NCI-H524 (cell line): ENCODE data around the gene EBF4.
"Not testable (repeated sequence)": the region's sequence is repeated elsewhere in the genome, so short reads cannot be mapped to it uniquely, and the experiment has no call there.

Experiments
- DNase-seq, 2 experiments: peaks; one replicate each; lab custom pipeline; 2025; lab: John Stamatoyannopoulos, UW

The EBF4 gene

DNA sequence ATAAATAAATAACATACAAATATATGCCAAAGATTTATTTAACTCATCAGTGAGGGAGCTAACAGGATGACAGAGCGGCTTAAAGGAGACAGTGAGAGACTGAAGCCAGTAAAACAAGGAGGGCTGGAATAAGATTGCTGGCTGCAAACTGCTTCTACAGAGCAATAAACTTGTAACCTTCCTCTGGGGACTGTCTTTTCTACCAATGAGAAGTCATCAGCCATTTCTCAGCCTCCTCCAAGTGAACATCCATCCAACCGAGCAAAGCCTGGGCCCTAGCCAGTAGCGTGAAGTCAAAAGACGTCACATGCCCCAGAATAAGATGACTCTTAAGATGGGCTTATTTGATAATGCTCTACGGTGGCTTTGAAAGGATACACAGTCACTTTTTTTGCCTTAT, 65.4 kb downstream of the EBF4 start:
- DNase-seq, result no peak

GRCh38 chr20:2759143-2759542, 66.6 kb downstream of the EBF4 start:
- no peak for DNase-seq

- DNase-seq, result no peak
These were observed 67.2 kb downstream of the EBF4 start for GRCh38 chr20:2759603-2760296.

DNA sequence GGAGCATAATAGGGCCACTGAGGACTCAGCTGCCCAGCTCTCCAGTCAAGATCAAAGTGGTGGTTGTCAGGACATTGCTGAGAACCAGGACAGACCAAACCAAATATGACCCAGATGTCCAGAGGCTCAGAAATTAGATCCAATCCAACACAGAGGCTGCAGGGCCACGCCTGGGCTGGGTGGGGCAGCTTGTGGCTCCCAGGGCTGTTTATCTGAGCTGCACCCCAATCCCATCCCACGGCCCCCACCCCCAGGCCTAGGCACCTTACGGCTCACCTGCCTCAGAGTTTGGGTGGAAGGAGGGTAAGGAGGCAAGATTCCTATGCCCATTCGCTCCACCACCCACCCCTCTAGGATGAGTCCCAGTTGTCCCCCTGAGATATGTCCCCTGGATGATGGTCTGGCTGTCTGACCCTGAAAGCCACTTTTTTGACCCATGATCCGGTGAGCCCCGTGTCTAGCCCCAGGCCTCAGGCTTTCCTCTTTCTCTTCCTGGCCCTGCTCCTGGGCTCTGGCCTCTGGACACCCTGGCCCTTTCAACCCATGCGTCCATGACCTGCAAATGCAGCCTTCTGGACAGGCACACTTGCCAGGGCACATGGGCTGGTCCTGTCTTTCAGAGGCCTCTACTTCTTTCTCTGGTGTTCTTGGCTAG, 67.8 kb downstream of the EBF4 start:
- DNase-seq, result no peak

GRCh38 chr20:2760952-2761305, 68.3 kb downstream of the EBF4 start:
- no peak for DNase-seq

- DNase-seq, result no peak
These were observed 69.3 kb downstream of the EBF4 start for GRCh38 chr20:2761885-2762284.

DNA sequence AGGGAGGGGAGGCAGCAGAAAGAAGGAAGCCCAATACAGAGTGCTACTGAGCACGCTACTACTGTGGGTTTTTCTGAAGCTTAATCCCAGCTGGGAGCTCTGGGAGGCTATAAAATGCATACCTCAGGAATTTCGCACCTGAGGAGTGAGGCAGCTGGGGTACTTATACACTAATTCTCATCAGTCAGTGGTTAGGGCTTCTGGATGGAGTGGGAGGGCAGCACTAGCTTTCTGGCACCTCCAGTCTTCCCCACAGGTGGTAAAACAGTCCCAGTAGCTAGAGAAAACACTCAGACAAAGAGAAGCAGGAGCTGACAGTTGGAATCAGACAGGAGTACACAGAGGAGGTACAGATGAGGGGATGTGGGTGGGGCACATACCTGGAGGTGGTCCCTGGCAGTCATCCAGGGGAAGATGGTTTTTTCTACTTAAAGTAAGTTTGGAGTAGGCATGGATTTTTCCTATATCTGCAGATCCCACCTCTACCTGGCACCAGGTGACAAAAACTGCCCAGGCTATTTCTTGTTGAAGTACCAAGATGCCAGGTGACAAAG, 70.1 kb downstream of the EBF4 start:
- no peak for DNase-seq

DNA sequence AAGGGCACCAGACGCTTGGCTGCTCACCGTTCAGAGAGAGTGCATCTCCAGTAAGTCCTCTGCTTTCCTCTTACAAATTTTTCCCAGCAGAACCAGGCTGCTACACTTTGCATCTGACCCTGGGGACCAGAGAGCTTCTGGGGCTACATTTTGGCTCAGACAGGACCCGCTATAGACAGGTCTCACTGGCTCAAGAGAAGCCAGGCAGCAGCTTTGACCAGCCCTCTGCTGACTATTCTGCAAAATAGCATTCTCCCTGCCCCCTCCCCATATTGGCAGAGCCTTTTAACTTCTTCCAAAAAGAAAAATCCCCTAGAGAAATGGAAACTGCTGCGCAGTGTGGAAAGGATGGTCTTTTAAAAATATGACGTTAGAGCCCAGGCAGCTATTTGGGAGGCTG, 70.6 kb downstream of the EBF4 start:
- no peak for DNase-seq

DNA sequence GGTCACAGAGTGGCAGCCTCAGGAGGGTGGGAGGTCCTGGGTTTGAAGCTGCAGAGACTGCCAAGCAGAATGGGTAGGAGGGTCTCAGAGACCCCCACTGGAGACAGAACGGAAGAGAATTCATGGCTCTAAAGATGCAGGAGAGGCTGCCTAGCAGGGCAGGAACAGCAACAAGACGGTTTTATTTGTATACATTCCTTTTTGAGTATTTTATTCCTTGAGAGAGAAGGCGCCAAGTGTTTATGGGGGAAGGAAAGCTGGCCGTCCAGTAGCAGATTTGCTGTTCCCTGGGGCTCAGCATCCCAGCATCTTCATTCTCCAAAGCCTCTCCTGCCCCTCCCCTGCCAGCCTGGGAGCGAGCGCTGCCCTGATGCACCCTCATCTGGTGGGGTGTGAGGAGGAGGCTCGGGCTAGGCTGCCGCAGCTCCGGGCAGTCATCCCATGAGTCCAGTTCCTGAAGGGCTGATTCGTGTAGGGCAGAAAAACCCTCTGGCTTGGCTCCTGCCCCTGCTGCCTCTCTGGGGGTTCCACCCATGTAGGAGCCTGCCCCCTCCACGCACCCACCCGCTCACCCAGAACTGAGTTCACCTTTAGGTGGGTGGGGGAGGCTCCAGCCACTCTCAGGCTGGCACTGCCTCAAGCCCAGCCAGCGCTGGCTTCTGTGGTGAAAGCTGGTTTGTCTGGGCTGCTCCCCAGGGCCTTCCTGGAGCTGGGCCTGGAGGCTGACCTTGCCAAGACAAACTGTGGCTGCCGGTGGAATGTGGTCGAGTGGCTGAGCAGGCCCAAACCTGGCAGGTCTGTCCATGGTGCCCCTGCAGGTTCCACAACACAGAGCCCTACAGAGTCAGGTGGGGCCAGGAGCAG, 75.4 kb downstream of the EBF4 start:
- DNase-seq, result no peak

GRCh38 chr20:2768632-2769015, 76.0 kb downstream of the EBF4 start:
- no peak for DNase-seq

GRCh38 chr20:2770091-2770490, 77.5 kb downstream of the EBF4 start:
- not testable (repeated sequence) for DNase-seq

GRCh38 chr20:2771631-2772080, 79.1 kb downstream of the EBF4 start:
- no peak for DNase-seq

- no peak for DNase-seq
These were observed 81.2 kb downstream of the EBF4 start for GRCh38 chr20:2773812-2774211.

DNA sequence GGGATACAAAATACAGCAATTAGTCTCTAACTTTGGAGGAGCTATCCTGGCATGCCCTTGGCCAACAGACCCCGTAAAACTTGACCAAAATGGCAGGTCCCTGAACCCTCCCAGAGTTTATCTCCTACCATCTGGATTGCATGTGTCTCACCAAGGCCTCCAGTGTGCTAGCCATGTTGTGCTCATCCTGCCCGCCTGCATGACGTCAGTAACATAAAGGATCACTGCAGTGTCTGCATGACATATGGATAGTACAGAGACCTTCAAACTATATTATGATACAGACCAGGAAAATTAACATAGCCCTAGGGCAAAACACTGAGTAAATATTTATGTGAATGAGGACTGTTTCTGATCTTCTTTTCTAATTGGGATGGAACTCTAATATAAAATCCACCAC, 82.6 kb downstream of the EBF4 start:
- no peak for DNase-seq

GRCh38 chr20:2778602-2779321, 86.2 kb downstream of the EBF4 start:
- DNase-seq, result no peak

DNA sequence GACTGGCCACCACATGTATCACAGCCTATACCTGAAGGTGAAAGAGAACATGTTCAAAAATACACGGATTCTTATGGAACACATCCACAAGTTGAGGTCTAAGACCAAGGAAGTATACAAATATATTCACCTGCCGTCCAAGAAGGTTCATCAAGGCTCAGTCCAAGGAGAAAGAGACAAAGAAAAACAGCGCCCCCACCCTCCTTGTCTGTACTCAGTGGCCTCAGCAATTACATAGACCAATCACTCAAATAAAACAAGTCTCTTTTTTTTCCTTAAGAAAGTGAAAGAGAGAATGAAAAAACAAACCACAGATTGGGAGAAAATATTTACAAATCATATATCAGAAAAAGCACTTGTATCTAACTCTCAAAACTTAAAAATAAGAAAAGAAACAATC, 88.4 kb downstream of the EBF4 start:
- no peak for DNase-seq

DNA sequence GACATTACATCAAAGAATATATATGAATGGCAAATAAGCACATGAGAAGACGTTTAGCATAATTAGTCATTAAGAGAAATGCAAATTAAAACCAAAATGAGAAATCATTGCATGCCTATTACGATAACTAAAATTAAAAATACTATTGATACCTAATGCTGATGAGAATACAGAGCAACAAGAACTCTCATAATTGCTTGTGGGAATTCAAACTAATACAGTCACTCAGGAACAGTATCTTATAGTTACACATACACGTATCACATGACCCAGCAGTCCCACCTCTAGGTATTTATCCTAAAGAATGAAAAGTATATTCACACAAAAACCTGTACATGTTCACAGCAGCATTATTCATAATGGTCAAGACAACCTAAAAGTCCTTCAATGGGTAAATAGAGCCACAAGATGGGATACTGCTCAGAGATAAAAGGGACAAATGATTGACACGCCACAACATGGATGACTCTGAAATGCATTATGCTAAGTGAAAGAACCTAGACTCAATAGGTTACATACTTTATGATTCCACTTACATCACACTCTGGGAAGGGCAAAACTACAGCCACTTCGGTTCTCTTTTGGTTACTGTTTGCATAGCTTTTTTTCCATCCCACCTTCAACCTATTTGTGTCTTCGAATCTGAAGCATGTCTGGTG, 91.5 kb downstream of the EBF4 start:
- no peak for DNase-seq

DNA sequence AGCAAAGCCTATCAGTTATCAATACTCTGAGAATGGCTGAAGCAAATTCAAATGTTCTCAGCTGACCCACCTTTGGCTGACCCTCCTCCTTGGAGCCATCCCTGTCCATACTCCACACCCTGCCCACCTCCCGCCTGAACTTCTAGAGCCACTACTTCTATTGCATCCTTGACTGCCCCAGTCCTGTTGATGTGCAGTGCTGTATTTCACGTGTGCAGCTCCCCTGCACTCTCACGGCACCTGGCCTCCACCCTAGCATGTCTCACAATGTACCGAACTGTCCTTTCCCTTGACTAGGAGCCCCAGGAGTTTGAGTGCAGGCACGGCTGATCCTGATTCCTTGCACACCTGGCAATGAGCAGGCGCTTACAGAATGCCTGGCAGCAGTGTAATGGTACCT, 100.9 kb downstream of the EBF4 start:
- no peak for DNase-seq

DNA sequence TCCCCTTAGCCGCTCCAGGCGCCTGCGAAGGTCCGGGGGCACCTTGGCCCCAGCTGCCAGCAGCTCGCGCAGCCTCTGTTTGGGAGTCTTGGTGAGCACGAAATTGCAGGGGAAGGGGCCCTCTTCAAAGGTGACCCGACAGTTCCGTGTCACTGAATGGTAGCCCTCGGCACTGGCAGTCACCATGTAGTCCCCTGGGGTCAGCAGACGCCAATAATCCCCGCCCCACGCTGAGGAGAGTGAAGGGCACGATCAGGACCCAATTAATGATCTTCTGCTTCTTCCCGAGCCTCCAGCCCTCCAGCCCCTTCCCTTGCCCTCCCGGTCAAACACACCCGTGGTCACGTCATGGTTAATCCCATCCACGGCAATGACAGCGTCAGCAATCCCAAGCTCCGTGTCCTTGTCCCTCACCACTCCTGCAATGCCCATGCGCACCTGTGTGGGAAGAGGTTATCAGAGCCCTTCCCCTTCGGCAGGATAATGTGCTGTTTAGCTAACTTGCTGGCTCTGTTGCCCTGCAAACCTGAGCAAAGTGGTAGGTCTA, 101.7 kb downstream of the EBF4 start:
- no peak for DNase-seq

DNA sequence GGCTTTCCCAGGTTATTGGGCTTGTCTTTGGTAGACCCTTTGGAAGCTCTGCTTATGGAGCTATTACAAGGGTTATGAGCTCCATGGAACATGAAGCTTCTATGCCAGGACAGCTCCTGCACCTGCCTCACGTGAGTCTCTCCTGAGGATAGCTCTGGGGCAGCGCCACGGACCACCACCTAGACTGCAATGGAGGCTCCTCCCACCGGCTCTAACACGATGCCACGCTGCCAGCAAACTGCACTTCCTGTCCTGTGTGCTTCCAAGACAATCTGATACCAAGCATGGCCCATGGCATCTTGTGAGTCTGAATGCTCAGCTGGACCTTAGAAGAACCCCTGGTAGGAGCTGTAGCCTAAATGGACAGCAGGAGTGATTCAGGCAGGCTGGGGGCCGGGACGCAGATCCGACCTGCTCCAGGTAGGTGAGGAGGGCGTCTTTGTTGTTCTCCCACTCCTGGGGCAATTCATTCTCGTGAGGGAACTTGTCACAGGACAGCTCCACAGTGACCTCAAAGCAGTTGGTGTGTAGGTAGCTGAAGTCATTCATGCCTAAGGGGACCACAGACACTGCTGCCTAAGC, 102.4 kb downstream of the EBF4 start:
- no peak for DNase-seq

DNA sequence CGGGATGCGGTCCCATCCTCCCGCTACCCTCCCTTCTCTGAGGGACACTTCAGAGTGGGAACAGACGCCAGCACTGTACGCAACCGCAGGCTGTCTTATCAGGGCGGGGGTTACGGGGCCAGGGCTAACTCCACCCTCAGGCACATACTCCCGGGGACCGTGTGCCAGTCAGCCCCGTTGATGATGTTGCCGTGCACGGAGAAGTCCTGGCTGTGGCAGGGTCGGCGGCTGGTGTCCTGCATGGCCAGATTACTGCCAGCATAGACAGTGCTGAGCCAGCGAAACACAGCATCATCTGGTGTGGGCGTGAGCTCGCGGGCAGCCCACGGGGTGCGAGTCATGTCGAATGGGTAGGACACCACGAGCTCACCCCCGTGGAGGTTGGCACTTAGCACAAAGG, 102.9 kb downstream of the EBF4 start:
- no peak for DNase-seq
